ENCODE data around the gene MEP1A.
"Not testable (repeated sequence)": the region's sequence is repeated elsewhere in the genome, so short reads cannot be mapped to it uniquely, and the experiment has no call there.

DNA sequence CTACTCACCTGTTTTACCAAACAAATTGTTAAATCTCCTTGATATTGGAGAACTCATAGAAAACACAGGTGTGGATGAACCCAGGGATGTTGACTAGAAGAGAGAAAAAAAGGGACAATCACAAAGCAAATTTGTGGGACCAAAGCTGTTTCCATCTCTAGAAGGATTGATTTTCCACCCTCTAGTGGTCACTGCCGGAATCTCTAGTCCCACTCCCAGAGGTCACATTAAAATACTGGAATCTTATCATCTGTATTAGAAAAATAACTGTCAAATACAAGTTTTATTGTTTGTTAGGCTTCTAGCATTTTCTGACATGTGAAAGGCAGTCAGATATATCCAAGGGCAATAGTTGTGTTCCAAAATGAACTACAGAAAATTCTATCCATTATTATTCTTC is 62.8 kb downstream of the MEP1A start:
- TF ChIP-seq, protein P1, sequence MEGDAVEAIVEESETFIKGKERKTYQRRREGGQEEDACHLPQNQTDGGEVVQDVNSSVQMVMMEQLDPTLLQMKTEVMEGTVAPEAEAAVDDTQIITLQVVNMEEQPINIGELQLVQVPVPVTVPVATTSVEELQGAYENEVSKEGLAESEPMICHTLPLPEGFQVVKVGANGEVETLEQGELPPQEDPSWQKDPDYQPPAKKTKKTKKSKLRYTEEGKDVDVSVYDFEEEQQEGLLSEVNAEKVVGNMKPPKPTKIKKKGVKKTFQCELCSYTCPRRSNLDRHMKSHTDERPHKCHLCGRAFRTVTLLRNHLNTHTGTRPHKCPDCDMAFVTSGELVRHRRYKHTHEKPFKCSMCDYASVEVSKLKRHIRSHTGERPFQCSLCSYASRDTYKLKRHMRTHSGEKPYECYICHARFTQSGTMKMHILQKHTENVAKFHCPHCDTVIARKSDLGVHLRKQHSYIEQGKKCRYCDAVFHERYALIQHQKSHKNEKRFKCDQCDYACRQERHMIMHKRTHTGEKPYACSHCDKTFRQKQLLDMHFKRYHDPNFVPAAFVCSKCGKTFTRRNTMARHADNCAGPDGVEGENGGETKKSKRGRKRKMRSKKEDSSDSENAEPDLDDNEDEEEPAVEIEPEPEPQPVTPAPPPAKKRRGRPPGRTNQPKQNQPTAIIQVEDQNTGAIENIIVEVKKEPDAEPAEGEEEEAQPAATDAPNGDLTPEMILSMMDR (IDR thresholded peaks at IDR 0.05), result peak; percentile 31 to 61 (median 44)
- TF ChIP-seq POLR2A, POLR2AphosphoS5 (IDR thresholded peaks at IDR 0.05): not testable (repeated sequence)

Measured in gastroesophageal sphincter (tissue), 3 donors.